Measurements from ENCODE around the gene THAP12.

The THAP12 gene, protein sequence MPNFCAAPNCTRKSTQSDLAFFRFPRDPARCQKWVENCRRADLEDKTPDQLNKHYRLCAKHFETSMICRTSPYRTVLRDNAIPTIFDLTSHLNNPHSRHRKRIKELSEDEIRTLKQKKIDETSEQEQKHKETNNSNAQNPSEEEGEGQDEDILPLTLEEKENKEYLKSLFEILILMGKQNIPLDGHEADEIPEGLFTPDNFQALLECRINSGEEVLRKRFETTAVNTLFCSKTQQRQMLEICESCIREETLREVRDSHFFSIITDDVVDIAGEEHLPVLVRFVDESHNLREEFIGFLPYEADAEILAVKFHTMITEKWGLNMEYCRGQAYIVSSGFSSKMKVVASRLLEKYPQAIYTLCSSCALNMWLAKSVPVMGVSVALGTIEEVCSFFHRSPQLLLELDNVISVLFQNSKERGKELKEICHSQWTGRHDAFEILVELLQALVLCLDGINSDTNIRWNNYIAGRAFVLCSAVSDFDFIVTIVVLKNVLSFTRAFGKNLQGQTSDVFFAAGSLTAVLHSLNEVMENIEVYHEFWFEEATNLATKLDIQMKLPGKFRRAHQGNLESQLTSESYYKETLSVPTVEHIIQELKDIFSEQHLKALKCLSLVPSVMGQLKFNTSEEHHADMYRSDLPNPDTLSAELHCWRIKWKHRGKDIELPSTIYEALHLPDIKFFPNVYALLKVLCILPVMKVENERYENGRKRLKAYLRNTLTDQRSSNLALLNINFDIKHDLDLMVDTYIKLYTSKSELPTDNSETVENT

DNA sequence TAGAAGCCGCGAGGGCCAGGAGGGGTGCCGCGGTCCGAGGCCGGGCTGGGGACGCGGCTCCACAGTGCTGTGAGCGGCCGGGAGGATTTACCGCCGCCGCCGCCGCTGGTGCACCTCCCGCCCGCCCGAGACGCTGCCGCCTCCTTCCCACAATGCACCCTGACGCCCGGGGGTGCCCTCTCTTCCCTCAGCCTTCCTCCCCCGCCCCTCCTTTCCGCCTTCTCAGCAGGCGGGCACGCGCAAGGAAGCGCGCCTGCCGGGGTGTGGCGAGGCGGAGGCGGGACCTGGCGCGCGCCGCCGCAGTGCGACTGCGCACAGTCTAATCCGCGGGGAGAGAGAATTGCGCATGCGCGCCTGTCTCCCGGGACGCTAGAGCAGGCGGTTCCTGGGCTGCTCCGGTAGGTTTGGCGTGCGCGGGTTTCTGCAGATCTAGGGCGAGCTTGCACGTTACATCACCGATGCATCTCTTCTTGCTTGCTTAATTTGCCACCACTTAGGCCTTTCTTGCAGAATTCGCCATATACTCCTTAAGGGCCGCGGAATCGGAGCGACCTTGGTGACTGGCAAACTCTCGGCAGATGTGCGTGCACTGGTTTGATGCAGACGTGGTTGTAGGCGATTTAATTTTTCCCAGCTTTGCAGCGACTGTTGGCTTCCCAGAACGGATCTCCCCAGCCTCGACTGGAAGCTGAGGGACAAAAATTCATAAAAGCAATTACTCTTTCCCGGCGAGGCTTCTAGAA is at the start of gene THAP12, which contains the start of gene GVQW3:
THAP12 (minus strand) TSS at position 156 of the 743 bp plus-strand sequence. CDS start 296 bp downstream, outside the sequence.
GVQW3 (plus strand) TSS at position 347 of the 743 bp plus-strand sequence. CDS start 506 bp downstream, outside the sequence.
- Histone ChIP-seq H3K4me3 (replicated peaks; ENCODE audit: low read depth, low read length) (peak within 1 kb of the TSS; percentile 72), H3K27me3 (replicated peaks; ENCODE audit: control insufficient read depth, insufficient read depth, low read length) (no peaks in the 10 kb centered on the region), H3K36me3 (ENCODE audit: control insufficient read depth, insufficient read depth, low read length) (no peaks in the 10 kb centered on the region)
- TF ChIP-seq CTCF (IDR thresholded peaks at IDR 0.05; ENCODE audit: insufficient read depth, low read length, poor library complexity, severe bottlenecking), result peak; percentile 7
- DNase-seq (ENCODE audit: extremely low read depth, insufficient read length), result peak; percentile 98

GRCh38 chr11:76426660-76427059 is 45.7 kb upstream of the THAP12 start:
- no peak overlapping the region for H3K4me3 ChIP-seq (replicated peaks; ENCODE audit: low read depth, low read length)
- DNase-seq (ENCODE audit: extremely low read depth, insufficient read length), result no peak
- TF ChIP-seq CTCF (IDR thresholded peaks at IDR 0.05; ENCODE audit: insufficient read depth, low read length, poor library complexity, severe bottlenecking), result no peak
- no peaks in the 10 kb centered on the region for H3K27me3 ChIP-seq (replicated peaks; ENCODE audit: control insufficient read depth, insufficient read depth, low read length)
- H3K36me3 ChIP-seq (ENCODE audit: control insufficient read depth, insufficient read depth, low read length), result no peaks in the 10 kb centered on the region

DNA sequence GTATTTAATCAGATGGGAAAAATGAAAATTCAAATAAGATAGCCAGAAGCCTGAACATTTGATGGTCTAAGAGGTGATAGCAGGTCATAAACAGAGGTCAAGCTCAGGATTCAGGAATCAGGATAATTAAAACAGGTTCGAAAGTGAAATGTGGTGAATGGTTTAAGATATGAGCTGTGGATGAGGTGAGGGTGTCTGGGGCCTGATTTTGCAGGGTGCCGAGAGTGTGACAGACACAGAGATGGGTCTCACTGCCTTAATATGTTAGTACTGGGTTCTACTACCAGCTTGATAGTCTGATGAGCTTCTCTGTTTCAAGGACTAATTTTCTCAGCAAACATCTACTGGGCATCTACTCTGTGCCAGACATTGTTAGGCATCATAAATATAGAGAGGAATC is 44.0 kb upstream of the THAP12 start:
- no peaks in the 10 kb centered on the region for H3K36me3 ChIP-seq (ENCODE audit: control insufficient read depth, insufficient read depth, low read length)
- DNase-seq (ENCODE audit: extremely low read depth, insufficient read length), result no peak
- no peak overlapping the region for H3K4me3 ChIP-seq (replicated peaks; ENCODE audit: low read depth, low read length)
- H3K27me3 ChIP-seq (replicated peaks; ENCODE audit: control insufficient read depth, insufficient read depth, low read length), result no peaks in the 10 kb centered on the region
- TF ChIP-seq CTCF (IDR thresholded peaks at IDR 0.05; ENCODE audit: insufficient read depth, low read length, poor library complexity, severe bottlenecking), result no peak

DNA sequence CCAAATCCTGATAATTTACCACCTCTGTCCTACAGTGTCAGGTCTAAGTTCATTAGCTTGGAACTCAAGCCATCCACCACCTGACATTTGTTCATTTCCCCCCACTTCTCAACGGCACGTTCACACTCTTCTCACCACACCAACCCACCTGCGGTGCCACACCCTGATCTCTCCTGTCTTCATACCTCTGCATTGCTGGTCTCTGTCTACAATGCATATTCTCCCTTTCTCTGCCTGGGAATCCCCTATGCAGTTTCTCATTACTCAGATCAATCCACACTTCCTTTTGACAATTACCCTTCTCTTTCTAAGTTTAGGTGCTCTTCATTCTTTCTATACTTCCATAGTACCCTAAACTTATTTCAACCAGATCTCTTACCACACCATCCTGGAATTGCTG is 43.4 kb upstream of the THAP12 start:
- H3K36me3 ChIP-seq (ENCODE audit: control insufficient read depth, insufficient read depth, low read length), result no peaks in the 10 kb centered on the region
- H3K27me3 ChIP-seq (replicated peaks; ENCODE audit: control insufficient read depth, insufficient read depth, low read length), result no peaks in the 10 kb centered on the region
- no peak overlapping the region for H3K4me3 ChIP-seq (replicated peaks; ENCODE audit: low read depth, low read length)
- DNase-seq (ENCODE audit: extremely low read depth, insufficient read length), result peak; percentile 22
- no peak for TF ChIP-seq CTCF (IDR thresholded peaks at IDR 0.05; ENCODE audit: insufficient read depth, low read length, poor library complexity, severe bottlenecking)

GRCh38 chr11:76419896-76420295 is 39.0 kb upstream of the THAP12 start:
- DNase-seq (ENCODE audit: extremely low read depth, insufficient read length), result no peak

More at GRCh38 chr11:76419896-76420295, 39.0 kb upstream of the THAP12 start:
- peak; percentile 73 for TF ChIP-seq CTCF (IDR thresholded peaks at IDR 0.05; ENCODE audit: insufficient read depth, low read length, poor library complexity, severe bottlenecking)
- Histone ChIP-seq H3K4me3 (replicated peaks; ENCODE audit: low read depth, low read length) (no peak overlapping the region), H3K36me3 (ENCODE audit: control insufficient read depth, insufficient read depth, low read length) (no peaks in the 10 kb centered on the region), H3K27me3 (replicated peaks; ENCODE audit: control insufficient read depth, insufficient read depth, low read length) (no peaks in the 10 kb centered on the region)
